AG09319 (cell line): ENCODE results near the gene NAA16.
"Not testable (repeated sequence)": the region's sequence is repeated elsewhere in the genome, so short reads cannot be mapped to it uniquely, and the experiment has no call there.

Experiments
- DNase-seq: peaks from one replicate; pipeline ENCODE4 v3.0.0-alpha.2; 2010; ENCODE audit warnings: low read depth; ENCODE audit errors: extremely low read depth
- TF ChIP-seq, protein P1 (sequence below): IDR thresholded peaks from 2 replicates; pipeline ENCODE4 v1.5.1; 2011; ENCODE audit warnings: low read depth, mild to moderate bottlenecking, inconsistent platforms, low read length, moderate library complexity

Gene NAA16

DNA sequence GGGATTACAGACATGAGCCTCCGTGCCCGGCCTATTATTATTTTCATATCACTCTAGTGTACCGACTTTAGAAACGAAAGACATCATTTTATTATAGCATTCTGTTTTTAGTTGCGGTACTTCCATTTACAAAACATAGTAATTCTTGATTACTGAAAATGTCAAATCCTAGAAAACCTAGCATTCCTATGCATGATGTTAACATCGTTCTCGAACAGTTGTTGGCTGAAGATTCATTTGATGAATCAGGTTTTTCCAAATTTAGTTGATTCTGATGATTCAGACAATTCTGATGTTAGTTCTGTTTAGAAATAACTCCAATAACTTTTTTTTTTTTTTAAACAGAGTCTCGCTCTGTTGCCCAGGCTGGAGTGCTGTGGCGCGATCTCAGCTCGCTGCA, 36.2 kb upstream of the NAA16 start:
- TF ChIP-seq, protein P1, sequence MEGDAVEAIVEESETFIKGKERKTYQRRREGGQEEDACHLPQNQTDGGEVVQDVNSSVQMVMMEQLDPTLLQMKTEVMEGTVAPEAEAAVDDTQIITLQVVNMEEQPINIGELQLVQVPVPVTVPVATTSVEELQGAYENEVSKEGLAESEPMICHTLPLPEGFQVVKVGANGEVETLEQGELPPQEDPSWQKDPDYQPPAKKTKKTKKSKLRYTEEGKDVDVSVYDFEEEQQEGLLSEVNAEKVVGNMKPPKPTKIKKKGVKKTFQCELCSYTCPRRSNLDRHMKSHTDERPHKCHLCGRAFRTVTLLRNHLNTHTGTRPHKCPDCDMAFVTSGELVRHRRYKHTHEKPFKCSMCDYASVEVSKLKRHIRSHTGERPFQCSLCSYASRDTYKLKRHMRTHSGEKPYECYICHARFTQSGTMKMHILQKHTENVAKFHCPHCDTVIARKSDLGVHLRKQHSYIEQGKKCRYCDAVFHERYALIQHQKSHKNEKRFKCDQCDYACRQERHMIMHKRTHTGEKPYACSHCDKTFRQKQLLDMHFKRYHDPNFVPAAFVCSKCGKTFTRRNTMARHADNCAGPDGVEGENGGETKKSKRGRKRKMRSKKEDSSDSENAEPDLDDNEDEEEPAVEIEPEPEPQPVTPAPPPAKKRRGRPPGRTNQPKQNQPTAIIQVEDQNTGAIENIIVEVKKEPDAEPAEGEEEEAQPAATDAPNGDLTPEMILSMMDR, result no peak
- no peak for DNase-seq

DNA sequence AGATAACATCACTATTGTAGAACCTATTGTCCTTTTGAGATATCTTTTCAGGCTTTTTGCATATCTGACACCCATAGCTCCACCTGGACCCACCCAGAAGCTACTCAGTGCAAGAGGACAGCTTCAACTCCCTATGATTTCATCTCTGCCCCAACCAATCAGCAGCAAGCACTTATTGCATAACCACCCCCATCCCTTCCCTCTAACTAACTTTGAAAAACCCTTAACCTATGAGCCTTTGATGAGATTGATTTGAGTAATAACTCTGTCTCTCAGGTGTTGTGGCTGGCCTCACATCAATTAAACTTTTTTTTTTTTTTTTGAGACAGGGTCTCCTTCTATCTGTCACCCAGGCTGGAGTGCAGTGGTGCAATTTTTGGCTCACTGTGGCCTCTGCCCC, 34.2 kb upstream of the NAA16 start:
- TF ChIP-seq, protein P1, result no peak
- DNase-seq, result no peak

DNA sequence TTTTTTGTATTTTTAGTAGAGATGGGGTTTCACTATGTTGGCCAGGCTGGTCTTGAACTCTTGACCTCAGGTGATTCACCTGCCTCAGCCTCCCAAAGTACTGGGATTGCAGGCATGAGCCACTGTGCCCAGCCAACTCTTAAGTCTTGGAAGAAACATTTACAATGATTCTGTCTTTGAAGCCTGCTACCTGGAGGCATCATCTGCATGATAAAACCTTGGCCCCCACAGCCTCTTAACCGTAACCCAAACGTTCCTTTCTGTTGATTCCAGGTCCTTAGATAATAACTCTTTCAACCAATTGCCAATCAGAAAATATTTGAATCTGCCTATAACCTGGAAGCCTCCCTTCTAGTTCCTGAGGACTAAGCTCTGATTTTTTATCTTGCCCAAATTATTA, 31.9 kb upstream of the NAA16 start:
- not testable (repeated sequence) for DNase-seq

DNA sequence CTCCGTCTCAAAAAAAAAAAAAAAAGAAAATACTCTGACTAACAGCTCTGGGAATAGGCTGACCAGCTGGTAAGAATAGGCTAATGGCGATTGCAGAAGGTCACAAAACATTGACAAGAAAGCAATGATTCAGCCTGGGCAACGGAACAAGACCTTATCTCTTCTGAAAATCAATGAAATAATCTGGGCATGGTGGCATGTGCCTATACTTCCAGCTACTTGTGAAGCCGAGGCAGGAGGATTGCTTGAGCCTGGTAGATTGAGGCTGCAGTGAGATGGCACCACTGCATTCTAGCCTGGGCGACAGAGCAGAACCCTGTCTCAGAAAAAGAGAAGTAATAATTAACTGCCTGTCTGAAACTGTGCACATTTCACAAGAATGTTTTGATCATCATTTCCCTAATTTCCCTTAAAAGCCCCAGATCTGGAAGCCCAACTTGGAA, 28.9 kb upstream of the NAA16 start:
- DNase-seq, result no peak
- TF ChIP-seq, protein P1, result no peak

DNA sequence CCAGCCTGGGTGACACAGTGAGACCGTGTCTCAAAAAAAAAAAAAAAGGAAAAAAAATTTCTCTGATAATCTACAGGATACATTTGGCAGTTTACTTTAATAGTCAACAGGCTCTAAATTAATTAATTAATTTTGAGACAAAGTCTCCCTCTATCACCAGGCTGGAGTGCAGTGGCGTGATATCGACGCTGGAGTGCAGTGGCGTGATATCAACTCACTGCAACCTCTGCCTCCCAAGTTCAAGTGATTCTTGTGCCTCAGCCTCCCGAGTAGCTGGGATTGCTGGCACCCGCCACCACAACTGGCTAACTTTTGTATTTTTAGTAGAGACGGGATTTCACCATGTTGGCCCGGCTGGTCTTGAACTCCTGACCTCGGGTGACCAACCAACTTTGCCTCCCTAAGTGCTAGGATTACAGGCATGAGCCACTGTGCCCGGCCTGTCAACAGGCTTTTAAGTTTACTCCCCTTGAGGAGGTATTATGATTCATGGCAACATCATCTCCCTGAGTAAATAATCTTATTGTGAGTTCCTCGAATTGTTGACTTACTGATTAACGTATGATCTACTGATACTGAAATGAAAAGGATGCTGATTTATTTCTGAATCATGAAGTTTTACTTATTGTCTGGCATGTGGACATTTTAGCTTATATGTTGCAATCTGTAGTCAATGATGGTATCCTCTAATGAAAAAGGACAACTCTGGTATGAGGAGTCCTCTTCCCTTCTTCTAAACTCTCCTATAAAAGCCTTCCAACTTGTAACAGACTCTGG, 26.4 kb upstream of the NAA16 start:
- TF ChIP-seq, protein P1, result no peak
- DNase-seq, result peak; percentile 90

DNA sequence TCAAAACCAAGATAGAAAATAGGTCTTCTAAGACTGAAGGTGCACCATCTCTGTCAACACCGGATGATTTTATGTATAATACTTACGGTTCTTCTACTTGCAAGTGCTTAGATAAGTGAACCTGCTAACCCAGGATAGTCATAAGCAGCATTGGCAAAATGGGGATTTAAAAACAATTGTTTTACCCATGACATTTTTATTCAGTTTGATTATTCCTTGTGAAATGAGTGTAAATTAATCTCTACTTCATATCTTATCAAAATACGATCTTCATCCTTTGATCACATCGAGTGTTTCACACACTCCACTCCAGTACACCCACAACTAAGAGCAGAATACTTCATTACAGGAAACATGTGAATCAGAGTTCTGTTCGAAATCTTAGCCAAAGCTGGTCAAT, 24.7 kb upstream of the NAA16 start:
- TF ChIP-seq, protein P1, result no peak
- no peak for DNase-seq

DNA sequence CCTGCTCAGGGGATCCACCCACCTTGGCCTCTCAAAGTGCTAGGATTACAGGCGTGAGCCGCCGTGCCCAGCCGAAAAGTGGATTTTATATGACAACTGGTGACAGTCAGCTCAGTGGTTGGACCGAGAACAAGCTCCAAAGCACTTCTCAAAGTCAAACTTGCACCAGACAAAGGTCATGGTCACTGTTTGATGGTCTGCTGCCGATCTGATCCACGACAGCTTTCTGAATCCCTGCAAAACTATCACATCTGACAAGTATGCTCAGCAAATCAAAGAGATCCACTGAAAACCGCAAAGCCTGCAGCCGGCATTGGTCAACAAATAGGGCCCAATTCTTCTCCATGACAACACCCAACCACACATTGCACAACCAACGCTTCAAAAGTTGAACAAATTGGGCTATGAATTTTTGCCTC, 21.6 kb upstream of the NAA16 start:
- TF ChIP-seq, protein P1, result no peak

DNA sequence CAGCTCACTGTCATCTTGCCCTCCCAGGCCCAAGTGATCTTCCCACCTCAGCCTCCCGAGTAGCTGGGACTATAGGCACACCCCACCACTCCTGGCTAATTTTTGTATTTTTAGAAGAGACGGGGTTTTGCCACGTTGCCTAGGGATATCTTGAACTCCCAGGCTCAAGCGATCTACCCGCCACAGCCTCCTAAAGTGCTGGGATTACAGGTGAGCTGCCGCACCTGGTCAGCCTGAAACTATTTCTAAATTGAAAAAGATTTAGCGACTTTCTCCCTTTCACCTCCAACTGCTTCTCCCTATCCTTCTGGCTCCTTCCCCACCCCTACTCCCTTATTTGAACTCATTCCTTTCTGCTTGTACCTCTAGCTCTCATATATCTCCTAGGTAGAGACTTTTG, 19.8 kb upstream of the NAA16 start:
- TF ChIP-seq, protein P1, result no peak
- DNase-seq, result no peak

More for the DNA sequence above, 21.6 kb upstream of the NAA16 start:
- DNase-seq, result no peak
